HUES48 (cell line): ENCODE measurements around the gene CABCOCO1.

Experiments
- H3K27ac ChIP-seq: one replicate; pipeline ENCODE4 v1.7.0; 2013; ENCODE audit warnings: low read depth, low read length, inconsistent platforms
- H3K27me3 ChIP-seq: 2 replicates; pipeline ENCODE4 v1.6.1; 2013; ENCODE audit warnings: mild to moderate bottlenecking, low read length; ENCODE audit not compliant: control insufficient read depth, insufficient read depth
- H3K36me3 ChIP-seq: 2 replicates; pipeline ENCODE4 v1.6.1; 2013; ENCODE audit warnings: low read length; ENCODE audit not compliant: control insufficient read depth, insufficient read depth
- H3K4me1 ChIP-seq: 2 replicates; pipeline ENCODE4 v1.6.1; 2013; ENCODE audit warnings: mild to moderate bottlenecking, low read length; ENCODE audit not compliant: control insufficient read depth, insufficient read depth
- H3K4me3 ChIP-seq: 2 replicates; pipeline ENCODE4 v1.5.1; 2013; ENCODE audit warnings: mild to moderate bottlenecking, low read depth, low read length
- H3K9ac ChIP-seq: 2 replicates; pipeline ENCODE4 v1.6.1; 2013; ENCODE audit warnings: mild to moderate bottlenecking, low read depth, low read length, moderate library complexity
- H3K9me3 ChIP-seq: 2 replicates; pipeline ENCODE4 v1.6.1; 2013; ENCODE audit warnings: low read length; ENCODE audit not compliant: control insufficient read depth, insufficient read depth

The CABCOCO1 gene

DNA sequence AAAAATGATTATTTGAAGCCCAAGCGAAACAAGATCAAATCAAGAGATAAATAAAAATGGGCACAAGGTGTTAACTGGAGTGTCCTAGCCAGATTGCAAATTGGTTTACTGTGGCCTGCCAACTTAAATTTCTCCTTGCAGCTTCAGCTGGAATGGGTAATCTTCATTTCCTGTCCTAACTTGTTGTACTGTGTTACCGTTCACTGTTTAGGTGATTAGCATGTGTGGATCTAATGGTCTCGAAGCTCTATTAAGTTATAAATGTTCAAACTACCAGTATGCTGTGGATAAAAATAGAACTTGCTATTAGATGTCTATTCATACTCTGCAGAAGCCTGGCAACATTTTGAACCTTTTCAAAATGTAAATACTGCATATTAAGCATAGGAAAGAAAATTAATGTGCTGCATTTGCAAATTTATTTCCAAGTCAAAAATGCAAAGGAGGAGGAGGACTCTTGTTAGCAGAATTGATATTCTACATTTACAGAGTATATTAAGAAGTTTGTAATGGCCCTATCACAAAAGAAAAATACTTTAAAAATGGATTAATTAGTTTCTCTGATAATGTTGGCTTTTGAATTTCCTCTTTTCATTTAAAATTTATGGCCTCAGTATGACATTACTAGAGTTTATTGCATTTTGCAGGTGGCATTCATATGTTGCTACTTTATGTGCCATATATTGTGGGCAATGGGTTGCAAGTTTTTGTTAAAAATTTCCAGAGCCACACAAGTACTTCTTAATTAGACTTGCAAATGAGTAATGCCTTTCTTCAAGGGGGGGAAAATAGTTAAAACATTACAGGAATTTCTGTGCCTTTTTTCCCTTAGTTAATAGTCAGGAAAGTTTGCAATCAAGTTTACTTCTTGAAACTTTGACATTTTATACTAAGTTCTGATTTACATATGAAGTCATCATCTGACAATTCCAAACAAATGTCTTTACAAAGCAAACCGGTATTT, 92.1 kb downstream of the CABCOCO1 start:
- H3K36me3 ChIP-seq: no peaks in the 10 kb centered on the region
- H3K27me3 ChIP-seq: no peaks in the 10 kb centered on the region
- no peak overlapping the region for H3K27ac ChIP-seq
- H3K9me3 ChIP-seq: no peaks in the 10 kb centered on the region
- H3K9ac ChIP-seq: no peak overlapping the region
- no peak overlapping the region for H3K4me3 ChIP-seq
- peaks cover 49% of the 10 kb centered on the region for H3K4me1 ChIP-seq

DNA sequence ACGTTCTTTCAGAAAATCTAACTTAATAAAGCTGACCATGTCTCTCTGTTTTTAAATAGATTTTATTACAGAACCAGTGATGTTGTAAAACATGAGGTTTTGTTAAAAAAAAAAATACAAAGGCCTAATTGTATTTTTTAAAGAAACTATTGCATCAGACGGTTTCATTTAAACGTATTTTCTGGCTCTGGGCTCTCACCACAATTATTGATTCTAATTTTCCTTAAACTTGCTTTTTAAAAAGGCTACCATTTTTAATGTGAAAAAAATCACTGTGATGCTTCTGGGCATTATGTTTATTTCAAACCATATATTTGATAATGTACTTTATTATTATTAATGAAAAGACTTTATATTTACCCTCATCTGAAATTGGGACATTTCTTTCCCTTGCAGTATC, 94.3 kb downstream of the CABCOCO1 start:
- Histone ChIP-seq H3K4me3 (no peak overlapping the region), H3K36me3 (no peaks in the 10 kb centered on the region), H3K27ac (no peak overlapping the region), H3K4me1 (peaks cover 46% of the 10 kb centered on the region), H3K27me3 (no peaks in the 10 kb centered on the region), H3K9ac (no peak overlapping the region), H3K9me3 (no peaks in the 10 kb centered on the region)

DNA sequence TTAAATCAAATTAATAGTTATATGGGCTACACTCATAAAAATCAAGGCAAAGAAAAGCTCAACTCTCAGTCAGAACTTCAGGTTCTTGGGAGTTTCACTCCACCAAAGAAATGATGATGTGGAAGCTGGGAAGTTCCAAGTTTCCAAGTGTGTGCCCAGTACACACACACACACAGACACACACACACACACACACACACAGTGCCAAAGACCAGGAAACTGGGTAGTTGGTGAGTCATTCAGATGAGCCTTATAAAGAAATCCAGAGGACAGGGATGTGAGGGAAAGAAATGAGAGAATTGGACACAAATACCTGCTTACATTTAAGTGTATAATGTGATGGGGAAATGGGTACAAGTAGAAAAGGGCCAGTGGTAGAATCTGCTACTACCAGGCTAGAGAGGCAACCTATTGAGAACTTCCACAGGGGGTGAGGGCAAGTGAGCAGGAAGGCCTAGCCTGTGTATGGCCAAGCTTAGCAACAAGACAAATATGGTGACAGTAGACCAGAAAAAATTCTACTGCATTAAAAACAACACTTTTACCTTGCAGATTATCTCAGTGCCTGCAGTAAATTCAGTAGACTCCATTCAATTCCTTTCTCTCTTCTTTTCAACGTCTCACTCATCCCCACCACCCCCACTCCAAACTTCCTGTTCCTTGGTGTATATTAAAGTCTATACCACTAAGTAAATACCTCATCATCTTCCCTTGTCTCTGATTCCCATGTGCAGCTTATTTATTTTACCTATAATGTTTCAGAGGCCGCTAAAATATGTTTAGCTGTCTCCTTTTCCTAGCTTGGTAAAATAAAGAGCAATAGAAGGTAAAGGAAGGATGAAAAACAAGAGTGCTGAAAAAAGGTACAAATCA, 95.0 kb downstream of the CABCOCO1 start:
- H3K9ac ChIP-seq: no peak overlapping the region

DNA sequence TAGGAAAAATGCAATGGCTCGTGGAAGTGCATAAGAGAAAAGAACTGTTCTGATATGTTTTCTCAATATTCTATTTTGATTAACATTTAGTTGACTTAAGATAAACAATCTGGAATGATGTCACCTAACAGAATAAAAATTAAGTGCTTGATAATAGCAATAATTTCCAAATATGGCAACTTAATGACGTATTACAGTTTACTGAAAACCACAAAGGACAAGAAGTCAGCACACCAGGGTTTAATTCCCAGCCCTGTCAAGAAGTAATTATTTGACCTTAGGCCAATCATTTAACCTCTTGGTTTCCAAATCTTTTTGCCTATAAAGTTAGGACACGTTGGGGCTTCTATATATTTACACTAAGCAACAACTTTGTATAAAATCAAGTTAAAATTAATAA, 95.7 kb downstream of the CABCOCO1 start:
- no peak overlapping the region for H3K4me3 ChIP-seq

More for the DNA sequence above, 95.0 kb downstream of the CABCOCO1 start:
- H3K9me3 ChIP-seq: no peaks in the 10 kb centered on the region
- H3K36me3 ChIP-seq: no peaks in the 10 kb centered on the region
- peaks cover 39% of the 10 kb centered on the region for H3K4me1 ChIP-seq
- H3K27ac ChIP-seq: no peak overlapping the region
- no peaks in the 10 kb centered on the region for H3K27me3 ChIP-seq
- no peak overlapping the region for H3K4me3 ChIP-seq

DNA sequence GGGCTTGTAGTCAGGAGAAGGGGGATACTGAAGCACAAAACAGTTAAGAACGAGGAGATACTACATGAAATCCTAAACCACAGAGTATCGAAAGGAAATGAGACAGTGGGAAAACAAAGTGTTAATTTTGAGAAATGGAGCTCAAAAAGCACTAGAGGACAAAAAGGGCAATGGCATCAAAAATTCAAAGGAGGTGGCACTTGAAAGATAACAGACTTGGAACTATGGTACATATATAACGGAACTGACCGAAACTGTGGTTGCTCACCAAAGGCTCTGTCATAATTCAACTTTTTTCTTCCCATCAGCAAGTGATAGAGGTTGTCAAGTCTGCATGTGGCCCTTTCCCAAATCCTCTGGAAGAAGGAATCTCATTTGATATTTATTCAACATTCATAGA, 97.0 kb downstream of the CABCOCO1 start:
- Histone ChIP-seq H3K4me1 (peaks cover 20% of the 10 kb centered on the region; the same call in 1 of the 2 replicates), H3K36me3 (no peaks in the 10 kb centered on the region), H3K27ac (no peak overlapping the region), H3K9me3 (no peaks in the 10 kb centered on the region), H3K27me3 (no peaks in the 10 kb centered on the region), H3K4me3 (no peak overlapping the region), H3K9ac (no peak overlapping the region)

More for the DNA sequence above, 95.7 kb downstream of the CABCOCO1 start:
- Histone ChIP-seq H3K4me1 (peaks cover 33% of the 10 kb centered on the region), H3K27me3 (no peaks in the 10 kb centered on the region), H3K36me3 (no peaks in the 10 kb centered on the region), H3K27ac (no peak overlapping the region), H3K9me3 (no peaks in the 10 kb centered on the region), H3K9ac (no peak overlapping the region)

DNA sequence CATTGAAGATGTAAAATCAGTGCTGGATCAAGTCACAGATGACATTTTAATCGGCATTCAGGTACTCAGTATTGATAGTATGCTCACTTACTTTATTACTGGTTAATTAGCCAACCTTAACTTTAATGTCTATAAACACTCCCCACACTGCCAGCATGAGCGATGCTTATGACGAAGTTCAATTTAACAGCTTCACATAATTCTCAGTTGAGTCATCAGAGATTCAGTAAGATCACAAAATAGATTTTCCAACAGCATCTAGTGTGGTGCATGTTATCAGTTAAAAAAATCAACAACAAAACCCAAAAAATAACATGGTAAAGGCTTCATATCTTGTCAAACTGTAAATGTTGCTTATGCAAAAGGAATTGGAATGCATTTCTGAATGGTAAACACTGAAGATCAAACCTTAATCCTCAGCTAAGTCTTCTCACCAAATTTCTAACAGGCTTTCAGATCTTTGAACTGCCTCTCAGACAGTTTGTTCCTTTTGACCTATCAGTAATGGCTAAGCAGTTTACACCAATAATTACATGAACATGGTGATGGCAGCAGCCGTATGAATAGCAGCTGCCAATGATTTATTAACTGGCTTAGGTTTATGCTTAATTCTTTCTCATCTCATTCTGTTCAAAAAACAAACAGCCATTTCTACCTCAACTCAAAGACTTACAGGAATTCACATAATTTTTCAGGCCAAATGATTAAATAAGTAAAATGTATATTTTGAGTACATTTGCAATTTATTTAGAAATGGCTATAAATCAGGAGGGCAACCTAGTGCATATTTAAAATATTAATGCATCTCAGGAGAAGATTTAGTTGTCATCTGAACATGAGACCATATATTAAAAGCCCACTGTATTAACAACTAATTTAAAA, 98.5 kb downstream of the CABCOCO1 start:
- Histone ChIP-seq H3K27me3 (no peaks in the 10 kb centered on the region), H3K36me3 (no peaks in the 10 kb centered on the region), H3K9ac (no peak overlapping the region), H3K9me3 (no peaks in the 10 kb centered on the region), H3K4me3 (no peak overlapping the region), H3K4me1 (peaks cover 10% of the 10 kb centered on the region; the same call in 1 of the 2 replicates), H3K27ac (no peak overlapping the region)

DNA sequence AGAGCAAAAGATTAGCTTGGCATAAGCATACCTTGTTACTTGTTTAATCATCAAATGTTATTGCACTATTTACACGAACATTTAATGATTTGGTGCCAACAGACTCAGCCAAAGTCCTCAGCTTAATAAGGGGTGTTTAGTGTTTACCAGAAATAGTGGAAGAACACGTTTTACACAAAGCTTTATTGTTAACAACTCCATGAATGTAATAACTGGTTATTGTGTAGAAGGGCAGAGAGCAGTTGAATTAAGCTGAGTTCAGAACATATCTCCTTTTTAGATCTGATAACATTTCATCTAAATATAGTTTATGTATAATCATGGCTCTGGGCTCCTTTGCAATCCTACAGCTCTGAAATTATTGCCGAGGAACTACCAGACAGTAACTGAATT, 99.1 kb downstream of the CABCOCO1 start:
- Histone ChIP-seq H3K9me3 (no peaks in the 10 kb centered on the region), H3K4me1 (peaks cover 13% of the 10 kb centered on the region; the same call in 1 of the 2 replicates), H3K4me3 (no peak overlapping the region), H3K27ac (no peak overlapping the region), H3K36me3 (no peaks in the 10 kb centered on the region), H3K27me3 (no peaks in the 10 kb centered on the region), H3K9ac (no peak overlapping the region)

DNA sequence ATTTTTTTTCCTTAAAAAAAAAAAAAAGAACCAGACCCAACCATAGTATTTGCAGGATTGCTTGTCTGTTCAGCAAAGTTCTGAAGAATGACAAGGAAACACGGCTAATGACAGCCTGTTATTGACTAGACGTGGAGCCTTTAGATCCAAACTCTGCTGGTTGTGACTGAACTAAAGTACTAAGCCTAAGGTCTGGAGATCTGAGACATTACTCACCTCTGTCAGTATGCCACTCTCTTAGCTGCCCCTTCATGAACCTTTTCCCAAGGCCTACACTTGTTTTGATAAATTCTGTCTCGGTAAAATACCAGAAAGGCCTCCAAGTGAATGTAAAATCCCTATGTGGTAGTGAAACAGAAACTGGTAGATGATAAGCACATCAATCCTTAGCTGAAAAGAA, 101.0 kb downstream of the CABCOCO1 start:
- no peak overlapping the region for H3K27ac ChIP-seq
- H3K36me3 ChIP-seq: no peaks in the 10 kb centered on the region
- no peak overlapping the region for H3K4me3 ChIP-seq
- no peaks in the 10 kb centered on the region for H3K9me3 ChIP-seq
- H3K27me3 ChIP-seq: no peaks in the 10 kb centered on the region
- no peak overlapping the region for H3K9ac ChIP-seq
- peaks cover 7% of the 10 kb centered on the region; the same call in 1 of the 2 replicates for H3K4me1 ChIP-seq

DNA sequence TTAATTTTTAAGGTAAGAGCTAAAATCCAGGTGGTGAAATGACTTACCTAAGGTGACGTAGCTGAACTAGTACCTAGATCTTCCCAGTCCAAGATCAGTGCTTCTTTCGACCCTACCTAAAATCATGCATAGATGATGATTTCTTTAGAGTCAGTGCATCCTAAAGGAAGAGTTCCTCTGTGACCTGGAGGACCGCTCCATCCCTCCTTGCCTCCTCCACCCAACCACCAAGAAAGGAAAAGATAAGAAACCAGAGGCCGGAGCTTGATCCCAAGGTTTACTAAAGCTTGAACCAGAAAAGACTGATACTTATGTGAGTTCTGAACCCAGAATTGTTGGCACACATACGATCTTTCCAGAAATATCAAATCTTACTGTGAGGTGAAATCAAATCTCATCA, 101.8 kb downstream of the CABCOCO1 start:
- no peak overlapping the region for H3K27ac ChIP-seq
- peaks cover 7% of the 10 kb centered on the region; the same call in 1 of the 2 replicates for H3K4me1 ChIP-seq
- no peak overlapping the region for H3K9ac ChIP-seq
- no peaks in the 10 kb centered on the region for H3K27me3 ChIP-seq
- no peaks in the 10 kb centered on the region for H3K36me3 ChIP-seq
- no peak overlapping the region for H3K4me3 ChIP-seq
- H3K9me3 ChIP-seq: no peaks in the 10 kb centered on the region
